WTC11 (cell line): ENCODE data around the gene DSE. TPM values are rescaled to one million over a fixed set of nuclear protein-coding genes. Genes with fewer than 3 reads are reported as not detected.
A peak's percentile ranks its signal among the peaks of the same experiment; 100 is the strongest.

Experiments used
- ATAC-seq: fragments of 200-7000 bp; cut with Tn5 transposase; 2 replicates; pipeline ENCODE4 v1.10.0; 2021; ENCODE audit warnings: mild to moderate bottlenecking, moderate library complexity
- CTCF ChIA-PET: fragments of 300-600 bp; sonication (Branson Sonifier 250); formaldehyde crosslinking; loops from one replicate; lab custom pipeline; 2021; ENCODE audit warnings: antibody characterized with exemption; lab: Charles Lee
- POLR2A ChIA-PET: fragments of 350-600 bp; sonication (Branson Sonifier 250); formaldehyde crosslinking; loops from one replicate; lab custom pipeline; 2021; ENCODE audit warnings: antibody characterized with exemption; lab: Charles Lee
- DNase-seq: peaks from one replicate; pipeline ENCODE4 v3.0.0; 2021; ENCODE audit warnings: low spot score
- H3K27ac Mint-ChIP-seq: 2 replicates; pipeline ENCODE4 v1.8.0; 2021; ENCODE audit warnings: mixed read lengths
- H3K27me3 Mint-ChIP-seq: 2 replicates; pipeline ENCODE4 v1.8.0; 2021; ENCODE audit warnings: low read depth, mild to moderate bottlenecking, moderate library complexity, mixed read lengths
- H3K36me3 Mint-ChIP-seq: 2 replicates; pipeline ENCODE4 v1.8.0; 2021; ENCODE audit warnings: mixed read lengths
- H3K4me1 Mint-ChIP-seq: 2 replicates; pipeline ENCODE4 v1.8.0; 2022; ENCODE audit warnings: mixed read lengths
- H3K4me3 Mint-ChIP-seq: 2 replicates; pipeline ENCODE4 v1.8.0; 2021; ENCODE audit warnings: mild to moderate bottlenecking, moderate library complexity, mixed read lengths
- H3K9me3 Mint-ChIP-seq: 2 replicates; pipeline ENCODE4 v1.8.0; 2021; ENCODE audit warnings: mixed read lengths
- ATF1 ChIP-seq: sonication (generic); formaldehyde crosslinking; IDR thresholded peaks from 2 replicates; pipeline ENCODE4 v1.8.1; 2023; ENCODE audit warnings: mild to moderate bottlenecking, moderate library complexity, missing genetic modification reagents
- CREM ChIP-seq: sonication (generic); formaldehyde crosslinking; IDR thresholded peaks from 2 replicates; pipeline ENCODE4 v1.8.1; 2022; ENCODE audit warnings: mild to moderate bottlenecking, missing genetic modification reagents, moderate library complexity
- ELF4 ChIP-seq: sonication (generic); formaldehyde crosslinking; IDR thresholded peaks from 2 replicates; pipeline ENCODE4 v1.8.1; 2022; ENCODE audit warnings: low read depth, mild to moderate bottlenecking, moderate library complexity, missing genetic modification reagents
- EMX1 ChIP-seq: fragments of 250-450 bp; sonication (Bioruptor Pico); IDR thresholded peaks from 2 replicates; pipeline ENCODE4 v1.8.0; 2021; ENCODE audit warnings: mild to moderate bottlenecking
- FOXJ3 ChIP-seq: sonication (generic); formaldehyde crosslinking; IDR thresholded peaks from 2 replicates; pipeline ENCODE4 v1.9.0; 2021; ENCODE audit warnings: missing genetic modification reagents, mild to moderate bottlenecking, borderline replicate concordance
- FOXK1 ChIP-seq: sonication (generic); formaldehyde crosslinking; IDR thresholded peaks from 2 replicates; pipeline ENCODE4 v1.8.0; 2022; ENCODE audit warnings: mild to moderate bottlenecking, moderate library complexity, missing genetic modification reagents
- IRF2 ChIP-seq: sonication (generic); formaldehyde crosslinking; IDR thresholded peaks from 2 replicates; pipeline ENCODE4 v1.8.0; 2022; ENCODE audit warnings: low read depth, missing genetic modification reagents, borderline replicate concordance
- NR2C2 ChIP-seq: sonication (generic); formaldehyde crosslinking; IDR thresholded peaks from 2 replicates; pipeline ENCODE4 v1.8.0; 2022; ENCODE audit warnings: mild to moderate bottlenecking, missing genetic modification reagents
- NR3C1 ChIP-seq: sonication (generic); formaldehyde crosslinking; conservative IDR thresholded peaks from 2 replicates; pipeline ENCODE4 v1.8.1; 2023; ENCODE audit warnings: low read depth, mild to moderate bottlenecking, missing genetic modification reagents
- RELA ChIP-seq: sonication (generic); formaldehyde crosslinking; IDR thresholded peaks from 2 replicates; pipeline ENCODE4 v1.8.1; 2022; ENCODE audit warnings: missing genetic modification reagents, mild to moderate bottlenecking, borderline replicate concordance
- RORB ChIP-seq: fragments of 250-450 bp; sonication (Bioruptor Pico); IDR thresholded peaks from 2 replicates; pipeline ENCODE4 v1.9.0; 2021; ENCODE audit warnings: mild to moderate bottlenecking
- SMAD3 ChIP-seq: sonication (generic); formaldehyde crosslinking; IDR thresholded peaks from 2 replicates; pipeline ENCODE4 v1.8.0; 2022; ENCODE audit warnings: missing genetic modification reagents, mild to moderate bottlenecking, borderline replicate concordance
- SOX15 ChIP-seq: fragments of 250-450 bp; sonication (Bioruptor Pico); IDR thresholded peaks from 2 replicates; pipeline ENCODE4 v1.9.0; 2021; ENCODE audit warnings: mild to moderate bottlenecking
- TEAD4 ChIP-seq: sonication (generic); formaldehyde crosslinking; IDR thresholded peaks from 2 replicates; pipeline ENCODE4 v1.8.0; 2022; ENCODE audit warnings: mild to moderate bottlenecking, missing genetic modification reagents
- TP53 ChIP-seq: sonication (generic); formaldehyde crosslinking; IDR thresholded peaks from 2 replicates; pipeline ENCODE4 v1.8.1; 2023; ENCODE audit warnings: mild to moderate bottlenecking, missing genetic modification reagents
- ZNF138 ChIP-seq: sonication (generic); formaldehyde crosslinking; conservative IDR thresholded peaks from 2 replicates; pipeline ENCODE4 v1.8.1; 2022; ENCODE audit warnings: mild to moderate bottlenecking, moderate library complexity, missing genetic modification reagents
- ZNF232 ChIP-seq: sonication (generic); formaldehyde crosslinking; IDR thresholded peaks from 2 replicates; pipeline ENCODE4 v1.8.0; 2022; ENCODE audit warnings: mild to moderate bottlenecking, missing genetic modification reagents
- total RNA-seq: library from RNA; stranded (reverse); gene quantifications from 3 replicates; pipeline ENCODE4 v1.2.3, GENCODE V29; 2021
- TF ChIP-seq, protein P1 (sequence below): sonication (generic); formaldehyde crosslinking; IDR thresholded peaks from 2 replicates; pipeline ENCODE4 v1.8.0; 2023; ENCODE audit warnings: missing genetic modification reagents
- TF ChIP-seq, protein P2 (sequence below): fragments of 250-450 bp; sonication (Bioruptor Pico); IDR thresholded peaks from 2 replicates; pipeline ENCODE4 v1.9.0; 2021; ENCODE audit warnings: mild to moderate bottlenecking
- TF ChIP-seq, protein P3 (sequence below): sonication (generic); formaldehyde crosslinking; IDR thresholded peaks from 2 replicates; pipeline ENCODE4 v1.8.1; 2022; ENCODE audit warnings: low read depth, missing genetic modification reagents, borderline replicate concordance
- TF ChIP-seq, protein P4 (sequence below): sonication (generic); formaldehyde crosslinking; IDR thresholded peaks from 2 replicates; pipeline ENCODE4 v1.8.1; 2023; ENCODE audit warnings: mild to moderate bottlenecking, missing genetic modification reagents, moderate library complexity
- TF ChIP-seq, protein P5 (sequence below): sonication (generic); formaldehyde crosslinking; IDR thresholded peaks from 2 replicates; pipeline ENCODE4 v1.8.1; 2023; ENCODE audit warnings: mild to moderate bottlenecking, missing genetic modification reagents
- TF ChIP-seq, protein P6 (sequence below): sonication (generic); formaldehyde crosslinking; IDR thresholded peaks from 2 replicates; pipeline ENCODE4 v1.8.1; 2022; ENCODE audit warnings: mild to moderate bottlenecking, missing genetic modification reagents, moderate library complexity, borderline replicate concordance

The DSE gene
- total RNA-seq, 1 experiment from 2014 or later: 78.3 TPM

DNA sequence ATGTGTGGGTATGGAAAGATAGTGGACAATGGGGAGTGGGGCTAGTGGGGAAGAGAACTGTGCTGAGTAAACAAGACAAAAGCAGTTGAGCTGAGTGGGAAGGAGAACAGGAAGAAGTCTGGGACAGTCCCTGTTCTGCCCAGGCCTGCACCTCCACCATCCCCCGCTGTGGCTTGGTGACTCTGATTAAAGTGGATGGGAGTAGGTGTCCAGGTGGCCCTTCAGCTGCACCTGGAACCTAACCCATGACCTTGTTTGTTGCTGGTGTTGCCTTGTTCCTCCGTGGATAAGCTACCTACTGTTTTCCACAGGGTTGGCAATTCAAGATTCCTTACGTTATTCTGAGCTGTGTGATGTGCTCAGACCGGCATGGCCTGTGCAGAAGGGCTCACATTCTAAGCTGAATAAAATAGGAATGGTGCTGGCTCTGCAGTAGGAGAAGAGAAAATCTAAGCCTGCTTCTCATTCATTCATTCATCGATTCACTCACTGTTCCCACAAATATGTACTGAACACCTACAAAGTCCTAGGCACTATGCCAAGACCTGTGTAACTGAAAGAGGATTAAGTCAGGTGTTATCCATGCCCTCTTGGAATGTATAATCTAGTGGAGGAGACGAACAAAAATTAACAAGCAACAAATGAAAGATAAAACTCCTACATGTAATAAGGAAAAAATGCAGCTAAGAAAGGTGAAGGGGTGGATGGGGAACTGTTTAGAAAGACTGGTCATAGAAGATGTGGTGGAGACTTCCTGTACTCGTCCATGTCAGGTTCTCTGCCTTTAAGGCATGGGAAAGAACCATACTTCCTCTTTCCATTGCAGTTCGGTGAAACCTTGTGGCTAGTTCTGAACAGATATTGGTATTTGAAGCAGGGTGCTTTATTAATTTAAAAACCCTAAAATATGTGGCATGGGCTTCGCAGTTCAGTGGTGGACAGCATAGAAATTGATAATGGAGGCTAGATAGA, 80.3 kb downstream of the DSE start:
- CTCF ChIA-PET: interaction anchor here (0.7 to 1.3 kb wide), 4 partner anchors 11 to 182 kb away, joined by 3 to 6 read pairs (median 5); no protein-coding TSS in a partner anchor
- H3K9me3 Mint-ChIP-seq: no peaks in the 10 kb centered on the region
- H3K27ac Mint-ChIP-seq: no peak overlapping the region
- peak; percentile 20 for DNase-seq
- POLR2A ChIA-PET: no interaction called here
- no peaks in the 10 kb centered on the region for H3K36me3 Mint-ChIP-seq
- no peak overlapping the region for H3K4me3 Mint-ChIP-seq
- TF ChIP-seq FOXK1 (CRISPR knock-in tag): no peak
- TF ChIP-seq, protein P1, sequence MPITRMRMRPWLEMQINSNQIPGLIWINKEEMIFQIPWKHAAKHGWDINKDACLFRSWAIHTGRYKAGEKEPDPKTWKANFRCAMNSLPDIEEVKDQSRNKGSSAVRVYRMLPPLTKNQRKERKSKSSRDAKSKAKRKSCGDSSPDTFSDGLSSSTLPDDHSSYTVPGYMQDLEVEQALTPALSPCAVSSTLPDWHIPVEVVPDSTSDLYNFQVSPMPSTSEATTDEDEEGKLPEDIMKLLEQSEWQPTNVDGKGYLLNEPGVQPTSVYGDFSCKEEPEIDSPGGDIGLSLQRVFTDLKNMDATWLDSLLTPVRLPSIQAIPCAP (CRISPR knock-in tag): no peak
- TF ChIP-seq, protein P2, sequence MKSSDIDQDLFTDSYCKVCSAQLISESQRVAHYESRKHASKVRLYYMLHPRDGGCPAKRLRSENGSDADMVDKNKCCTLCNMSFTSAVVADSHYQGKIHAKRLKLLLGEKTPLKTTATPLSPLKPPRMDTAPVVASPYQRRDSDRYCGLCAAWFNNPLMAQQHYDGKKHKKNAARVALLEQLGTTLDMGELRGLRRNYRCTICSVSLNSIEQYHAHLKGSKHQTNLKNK (CRISPR knock-in tag): no peak
- TF ChIP-seq IRF2 (CRISPR knock-in tag): no peak
- TF ChIP-seq RORB (CRISPR knock-in tag): no peak
- TF ChIP-seq NR3C1 (CRISPR knock-in tag): no peak
- TF ChIP-seq, all 79 proteins: peak for 0
- Mint-ChIP-seq H3K4me1 (peaks cover 11% of the 10 kb centered on the region), H3K27me3 (peaks cover 3% of the 10 kb centered on the region; the same call in 1 of the 2 replicates)
- peak; percentile 62 for ATAC-seq

DNA sequence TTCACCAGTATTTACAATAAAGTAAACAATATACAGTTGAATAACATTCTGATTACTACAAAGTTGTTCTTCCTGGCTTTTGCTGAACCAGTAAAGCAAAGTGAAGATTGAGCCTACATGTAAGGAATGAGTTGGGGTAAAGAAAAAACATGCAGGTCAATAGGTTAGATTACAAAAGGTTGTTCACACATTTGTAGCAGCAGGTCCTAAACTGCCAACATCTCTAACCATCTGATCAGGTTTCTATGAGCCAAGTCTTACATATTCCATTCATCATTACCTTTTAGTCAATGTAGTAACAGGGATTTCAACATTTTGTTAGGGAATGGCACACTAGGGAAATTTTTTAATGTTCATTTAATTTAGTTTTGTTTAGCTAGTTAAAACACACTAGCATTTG, 81.2 kb downstream of the DSE start:
- TF ChIP-seq, protein P3, sequence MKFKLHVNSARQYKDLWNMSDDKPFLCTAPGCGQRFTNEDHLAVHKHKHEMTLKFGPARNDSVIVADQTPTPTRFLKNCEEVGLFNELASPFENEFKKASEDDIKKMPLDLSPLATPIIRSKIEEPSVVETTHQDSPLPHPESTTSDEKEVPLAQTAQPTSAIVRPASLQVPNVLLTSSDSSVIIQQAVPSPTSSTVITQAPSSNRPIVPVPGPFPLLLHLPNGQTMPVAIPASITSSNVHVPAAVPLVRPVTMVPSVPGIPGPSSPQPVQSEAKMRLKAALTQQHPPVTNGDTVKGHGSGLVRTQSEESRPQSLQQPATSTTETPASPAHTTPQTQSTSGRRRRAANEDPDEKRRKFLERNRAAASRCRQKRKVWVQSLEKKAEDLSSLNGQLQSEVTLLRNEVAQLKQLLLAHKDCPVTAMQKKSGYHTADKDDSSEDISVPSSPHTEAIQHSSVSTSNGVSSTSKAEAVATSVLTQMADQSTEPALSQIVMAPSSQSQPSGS (CRISPR knock-in tag): no peak
- TF ChIP-seq FOXJ3 (CRISPR knock-in tag) (no peak), EMX1 (CRISPR knock-in tag) (no peak), ELF4 (CRISPR knock-in tag) (no peak), ATF1 (no peak), SOX15 (no peak), ZNF138 (no peak), SMAD3 (CRISPR knock-in tag) (no peak), NR2C2 (CRISPR knock-in tag) (no peak), ZNF232 (CRISPR knock-in tag) (no peak), IRF2 (CRISPR knock-in tag) (no peak), CREM (CRISPR knock-in tag) (no peak), RELA (CRISPR knock-in tag) (no peak), TEAD4 (CRISPR knock-in tag) (no peak), TP53 (no peak)
- TF ChIP-seq, protein P4, sequence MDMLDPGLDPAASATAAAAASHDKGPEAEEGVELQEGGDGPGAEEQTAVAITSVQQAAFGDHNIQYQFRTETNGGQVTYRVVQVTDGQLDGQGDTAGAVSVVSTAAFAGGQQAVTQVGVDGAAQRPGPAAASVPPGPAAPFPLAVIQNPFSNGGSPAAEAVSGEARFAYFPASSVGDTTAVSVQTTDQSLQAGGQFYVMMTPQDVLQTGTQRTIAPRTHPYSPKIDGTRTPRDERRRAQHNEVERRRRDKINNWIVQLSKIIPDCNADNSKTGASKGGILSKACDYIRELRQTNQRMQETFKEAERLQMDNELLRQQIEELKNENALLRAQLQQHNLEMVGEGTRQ (CRISPR knock-in tag): no peak
- TF ChIP-seq, protein P1 (CRISPR knock-in tag): no peak
- TF ChIP-seq, protein P5, sequence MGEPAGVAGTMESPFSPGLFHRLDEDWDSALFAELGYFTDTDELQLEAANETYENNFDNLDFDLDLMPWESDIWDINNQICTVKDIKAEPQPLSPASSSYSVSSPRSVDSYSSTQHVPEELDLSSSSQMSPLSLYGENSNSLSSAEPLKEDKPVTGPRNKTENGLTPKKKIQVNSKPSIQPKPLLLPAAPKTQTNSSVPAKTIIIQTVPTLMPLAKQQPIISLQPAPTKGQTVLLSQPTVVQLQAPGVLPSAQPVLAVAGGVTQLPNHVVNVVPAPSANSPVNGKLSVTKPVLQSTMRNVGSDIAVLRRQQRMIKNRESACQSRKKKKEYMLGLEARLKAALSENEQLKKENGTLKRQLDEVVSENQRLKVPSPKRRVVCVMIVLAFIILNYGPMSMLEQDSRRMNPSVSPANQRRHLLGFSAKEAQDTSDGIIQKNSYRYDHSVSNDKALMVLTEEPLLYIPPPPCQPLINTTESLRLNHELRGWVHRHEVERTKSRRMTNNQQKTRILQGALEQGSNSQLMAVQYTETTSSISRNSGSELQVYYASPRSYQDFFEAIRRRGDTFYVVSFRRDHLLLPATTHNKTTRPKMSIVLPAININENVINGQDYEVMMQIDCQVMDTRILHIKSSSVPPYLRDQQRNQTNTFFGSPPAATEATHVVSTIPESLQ (CRISPR knock-in tag): no peak
- TF ChIP-seq, protein P6, sequence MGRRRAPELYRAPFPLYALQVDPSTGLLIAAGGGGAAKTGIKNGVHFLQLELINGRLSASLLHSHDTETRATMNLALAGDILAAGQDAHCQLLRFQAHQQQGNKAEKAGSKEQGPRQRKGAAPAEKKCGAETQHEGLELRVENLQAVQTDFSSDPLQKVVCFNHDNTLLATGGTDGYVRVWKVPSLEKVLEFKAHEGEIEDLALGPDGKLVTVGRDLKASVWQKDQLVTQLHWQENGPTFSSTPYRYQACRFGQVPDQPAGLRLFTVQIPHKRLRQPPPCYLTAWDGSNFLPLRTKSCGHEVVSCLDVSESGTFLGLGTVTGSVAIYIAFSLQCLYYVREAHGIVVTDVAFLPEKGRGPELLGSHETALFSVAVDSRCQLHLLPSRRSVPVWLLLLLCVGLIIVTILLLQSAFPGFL: no peak
- H3K27me3 Mint-ChIP-seq: peaks cover 3% of the 10 kb centered on the region; the same call in 1 of the 2 replicates
- H3K4me3 Mint-ChIP-seq: no peak overlapping the region
- H3K27ac Mint-ChIP-seq: no peak overlapping the region
- no peaks in the 10 kb centered on the region for H3K36me3 Mint-ChIP-seq
- POLR2A ChIA-PET: no interaction called here
- ATAC-seq: no peak
- H3K4me1 Mint-ChIP-seq: peaks cover 11% of the 10 kb centered on the region
- no peak for DNase-seq
- CTCF ChIA-PET: no interaction called here
- no peaks in the 10 kb centered on the region for H3K9me3 Mint-ChIP-seq
